Adrenal gland (tissue), 5 donors: Measurements from ENCODE around the gene SCUBE1.

ENCODE experiments used
- POLR2A ChIP-seq, 2 donors: fragments of 450-650 bp; IDR thresholded peaks; one replicate each; pipeline ENCODE4 v1.6.1; 2017; ENCODE audit warnings: antibody characterized with exemption in 2 of 2, mild to moderate bottlenecking in 2 of 2, moderate library complexity in 1 of 2
- TF ChIP-seq, protein P1 (sequence below), 6 experiments: fragments of 450-650 bp in 4 of 6; fragments of 200-600 bp in 2 of 6; sonication (generic) in 1 of 6; IDR thresholded peaks; 1 replicate in 5 of 6; 2 replicates in 1 of 6; pipeline versions ENCODE4 v1.5.1 to v1.8.0; 2016 to 2021; ENCODE audit warnings: antibody characterized with exemption in 6 of 6, mild to moderate bottlenecking in 2 of 6, moderate library complexity in 1 of 6
- donor health status: DM: no; HTN: no; CAD: no.

DNA sequence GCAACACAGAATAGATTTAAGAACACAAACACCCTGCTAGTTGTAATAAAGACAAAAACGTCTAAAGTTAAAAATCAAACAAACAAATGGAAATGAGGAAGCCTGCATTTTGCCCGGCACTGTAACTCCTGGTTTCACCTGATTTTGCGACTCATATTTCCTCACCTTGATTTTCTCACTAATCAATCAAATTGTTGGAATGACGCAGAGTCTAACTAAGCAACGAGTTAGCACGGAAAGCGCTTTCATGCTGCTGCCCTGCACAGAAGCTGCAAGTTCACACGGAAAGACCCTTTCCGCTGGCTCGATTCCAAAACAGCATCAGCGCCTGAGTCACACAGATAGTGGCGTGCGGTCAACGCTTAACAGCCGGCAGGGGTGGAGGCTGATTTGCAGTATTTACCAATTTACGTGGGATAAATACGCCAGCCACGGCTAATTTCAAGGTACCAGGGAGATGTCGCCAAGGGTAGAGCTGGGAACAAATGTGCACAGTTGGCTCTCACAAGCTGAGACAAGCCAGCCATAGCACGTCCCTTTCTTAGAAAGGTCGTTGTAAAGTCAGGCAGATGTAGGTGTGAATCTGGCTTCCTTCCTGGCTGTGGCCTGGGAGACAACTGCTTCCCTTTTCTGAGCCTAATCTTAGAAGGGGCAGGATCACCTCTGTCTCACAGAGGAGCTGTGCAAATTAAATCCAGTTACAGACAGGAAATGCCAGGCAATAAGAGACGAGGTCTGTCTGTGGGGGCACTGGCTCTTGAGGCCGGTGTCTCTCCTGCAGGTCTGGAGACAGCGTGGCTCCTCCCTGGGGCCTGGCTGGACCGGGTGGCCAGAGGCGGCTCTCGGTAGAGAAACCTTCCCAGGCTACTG lies 79.3 kb downstream of the SCUBE1 start:
- TF ChIP-seq POLR2A (IDR thresholded peaks at IDR 0.05): no peak
- TF ChIP-seq, protein P1, sequence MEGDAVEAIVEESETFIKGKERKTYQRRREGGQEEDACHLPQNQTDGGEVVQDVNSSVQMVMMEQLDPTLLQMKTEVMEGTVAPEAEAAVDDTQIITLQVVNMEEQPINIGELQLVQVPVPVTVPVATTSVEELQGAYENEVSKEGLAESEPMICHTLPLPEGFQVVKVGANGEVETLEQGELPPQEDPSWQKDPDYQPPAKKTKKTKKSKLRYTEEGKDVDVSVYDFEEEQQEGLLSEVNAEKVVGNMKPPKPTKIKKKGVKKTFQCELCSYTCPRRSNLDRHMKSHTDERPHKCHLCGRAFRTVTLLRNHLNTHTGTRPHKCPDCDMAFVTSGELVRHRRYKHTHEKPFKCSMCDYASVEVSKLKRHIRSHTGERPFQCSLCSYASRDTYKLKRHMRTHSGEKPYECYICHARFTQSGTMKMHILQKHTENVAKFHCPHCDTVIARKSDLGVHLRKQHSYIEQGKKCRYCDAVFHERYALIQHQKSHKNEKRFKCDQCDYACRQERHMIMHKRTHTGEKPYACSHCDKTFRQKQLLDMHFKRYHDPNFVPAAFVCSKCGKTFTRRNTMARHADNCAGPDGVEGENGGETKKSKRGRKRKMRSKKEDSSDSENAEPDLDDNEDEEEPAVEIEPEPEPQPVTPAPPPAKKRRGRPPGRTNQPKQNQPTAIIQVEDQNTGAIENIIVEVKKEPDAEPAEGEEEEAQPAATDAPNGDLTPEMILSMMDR (IDR thresholded peaks at IDR 0.05): no peak
